Endothelial cell of umbilical vein (primary cell): ENCODE measurements around the gene SREBF1. TPM values are rescaled to one million over a fixed set of nuclear protein-coding genes. Genes with fewer than 3 reads are reported as not detected.

Source experiments
- BruUV-seq: library from RNA; stranded (reverse); fragments of 400-500 nt; replicated peaks from 2 replicates; lab custom pipeline; 2021; lab: Mats Ljungman, UMichigan
- CTCF ChIA-PET: fragments of 300-600, 350-600 bp; sonication (Branson Sonifier 250); formaldehyde crosslinking; loops from one replicate; lab custom pipeline; 2021; ENCODE audit warnings: antibody characterized with exemption, inconsistent platforms; lab: Charles Lee
- POLR2A ChIA-PET: fragments of 300-600, 350-600 bp; sonication (Branson Sonifier 250); formaldehyde crosslinking; loops from one replicate; lab custom pipeline; 2021; ENCODE audit warnings: antibody characterized with exemption, inconsistent platforms; lab: Charles Lee
- DNase-seq: peaks from one replicate; pipeline ENCODE4 v3.0.0-alpha.2; 2011; ENCODE audit warnings: low read depth, low spot score
- FAIRE-seq: peaks from 2 replicates; lab custom pipeline; 2011; peaks lifted over from hg19 to GRCh38; lab: Jason Lieb, UNC
- H2AFZ ChIP-seq: 2 replicates; pipeline ENCODE4 v1.6.0; 2012; ENCODE audit warnings: low read depth, low read length, control low read depth, inconsistent platforms
- H3K27ac ChIP-seq: 2 replicates; pipeline ENCODE4 v1.5.1; 2011; ENCODE audit warnings: low read depth, mild to moderate bottlenecking, control low read depth, low read length, moderate library complexity; ENCODE audit not compliant: insufficient read depth
- H3K27me3 ChIP-seq, 2 experiments: 2 replicates each; pipeline versions ENCODE4 v1.6.0 to v1.6.1; 2011; ENCODE audit warnings: low read length in 2 of 2, mixed read lengths in 1 of 2; ENCODE audit not compliant: control insufficient read depth in 2 of 2, insufficient read depth in 2 of 2
- H3K36me3 ChIP-seq, 2 experiments: 2 replicates in 1 of 2; 3 replicates in 1 of 2; pipeline ENCODE4 v1.5.1; 2011; ENCODE audit warnings: low read length in 2 of 2, mild to moderate bottlenecking in 1 of 2, moderate library complexity in 1 of 2; ENCODE audit not compliant: control insufficient read depth in 2 of 2, insufficient read depth in 2 of 2; ENCODE audit errors: extremely low read depth in 1 of 2
- H3K4me1 ChIP-seq: 3 replicates; pipeline ENCODE4 v1.5.1; 2011; ENCODE audit warnings: mild to moderate bottlenecking, low read length; ENCODE audit not compliant: control insufficient read depth, insufficient read depth; ENCODE audit errors: extremely low read depth
- H3K4me2 ChIP-seq: 2 replicates; pipeline ENCODE4 v1.6.1; 2011; ENCODE audit warnings: low read length, control low read depth, mixed read lengths; ENCODE audit not compliant: insufficient read depth
- H3K4me3 ChIP-seq, 3 experiments: fragments of 200-600 bp in 1 of 3; sonication (generic), shearing (Covaris generic) in 1 of 3; replicated peaks in 1 of 3; 2 replicates each; pipeline ENCODE4 v1.5.1; 2011 to 2016; ENCODE audit warnings: control low read depth in 3 of 3, low read length in 3 of 3, mild to moderate bottlenecking in 2 of 3, inconsistent platforms in 1 of 3, low read depth in 1 of 3, moderate library complexity in 1 of 3; ENCODE audit not compliant: insufficient read depth in 1 of 3
- H3K79me2 ChIP-seq: 2 replicates; pipeline ENCODE4 v1.6.0; 2012; ENCODE audit warnings: low read length, inconsistent platforms; ENCODE audit not compliant: control insufficient read depth, insufficient read depth
- H3K9ac ChIP-seq: replicated peaks from 2 replicates; pipeline ENCODE3; 2011; ENCODE audit warnings: low read length, control low read depth; ENCODE audit not compliant: insufficient read depth; ENCODE audit errors: extremely low read depth
- H3K9me1 ChIP-seq: replicated peaks from 3 replicates; pipeline ENCODE4 v1.6.0; 2011; ENCODE audit warnings: mild to moderate bottlenecking, low read length; ENCODE audit not compliant: control insufficient read depth, insufficient read depth; ENCODE audit errors: extremely low read depth
- H3K9me3 ChIP-seq: replicated peaks from 2 replicates; pipeline ENCODE4 v1.5.1; 2012; ENCODE audit warnings: low read length, inconsistent platforms; ENCODE audit not compliant: control insufficient read depth, insufficient read depth
- H4K20me1 ChIP-seq: replicated peaks from 2 replicates; pipeline ENCODE3; 2011; ENCODE audit warnings: mild to moderate bottlenecking, low read length; ENCODE audit not compliant: control insufficient read depth, insufficient read depth; ENCODE audit errors: extremely low read depth
- CTCF ChIP-seq, 2 donors: IDR thresholded peaks; 1 replicate in 1 of 2; 2 replicates in 1 of 2; pipeline ENCODE4 v1.5.1; 2011; ENCODE audit warnings: low read length in 2 of 2, mild to moderate bottlenecking in 2 of 2, moderate library complexity in 2 of 2, control low read depth in 1 of 2, inconsistent platforms in 1 of 2, low read depth in 1 of 2; ENCODE audit not compliant: insufficient read depth in 1 of 2; ENCODE audit errors: extremely low read depth in 1 of 2
- EZH2 ChIP-seq: IDR thresholded peaks from 2 replicates; pipeline ENCODE4 v1.6.1; 2012; ENCODE audit warnings: borderline replicate concordance, low read depth, mild to moderate bottlenecking, moderate library complexity, low read length, inconsistent platforms; ENCODE audit not compliant: severe bottlenecking
- FOS ChIP-seq: IDR thresholded peaks from 2 replicates; pipeline ENCODE4 v1.6.1; 2011; ENCODE audit warnings: mild to moderate bottlenecking, low read length, moderate library complexity, borderline replicate concordance; ENCODE audit not compliant: insufficient read depth
- GATA2 ChIP-seq: IDR thresholded peaks from 2 replicates; pipeline ENCODE4 v1.7.0; 2011; ENCODE audit warnings: low read depth, mild to moderate bottlenecking, moderate library complexity, mixed read lengths, low read length; ENCODE audit not compliant: insufficient read length, insufficient read depth
- JUN ChIP-seq: IDR thresholded peaks from 2 replicates; pipeline ENCODE4 v1.6.1; 2011; ENCODE audit warnings: borderline replicate concordance, low read depth; ENCODE audit not compliant: insufficient read length, insufficient read depth
- MAX ChIP-seq: IDR thresholded peaks from 2 replicates; pipeline ENCODE4 v1.6.1; 2011; ENCODE audit not compliant: insufficient read depth, insufficient read length
- MYC ChIP-seq: IDR thresholded peaks from one replicate; pipeline ENCODE4 v1.6.1; 2011; ENCODE audit warnings: mild to moderate bottlenecking, low read depth, low read length
- POLR2A ChIP-seq: IDR thresholded peaks from 2 replicates; pipeline ENCODE4 v1.6.1; 2012; ENCODE audit warnings: low read depth, mild to moderate bottlenecking, control low read depth, low read length
- POLR2AphosphoS5 ChIP-seq: IDR thresholded peaks from 2 replicates; pipeline ENCODE4 v1.6.1; 2012; ENCODE audit warnings: low read depth, mild to moderate bottlenecking, control low read depth, low read length, moderate library complexity; ENCODE audit not compliant: insufficient read depth
- dilution Hi-C: fragments of 300-500 bp; cut with MboI; formaldehyde crosslinking; loops from one replicate; pipeline ENCODE4 v1.15.0; 2019; ENCODE audit warnings: low sequenced_read_pairs; ENCODE audit not compliant: extremely low pct_ligation_motif_present
- intact Hi-C: fragments of 100-400 bp; cut with micrococcal nuclease; formaldehyde crosslinking; loops from one replicate; pipeline ENCODE4 v1.10.0; 2022
- polyA plus RNA-seq, 4 experiments: library from polyadenylated mRNA; depleted of rRNA in 3 of 4; stranded (reverse) in 3 of 4; unstranded in 1 of 4; fragments of >200 nt; gene quantifications; 2 replicates each; pipeline versions ENCODE4 v1.2.1 to v1.2.3, GENCODE V29; 2011 to 2012; ENCODE audit warnings: missing spikeins in 1 of 4
- total RNA-seq: library from RNA; stranded (reverse); gene quantifications from 2 replicates; pipeline ENCODE4 v1.2.3, GENCODE V29; 2021

Gene SREBF1
- total and polyA plus RNA-seq, 2 donors (not counting 3 experiments of a cell fraction or from before 2014, with no cell fraction given) = 50.4 to 109 TPM

- intact Hi-C loops (no loop called here), dilution Hi-C loops (no loop called here)
- POLR2A ChIA-PET = no interaction called here
- Histone ChIP-seq H3K9me3 (no peaks in the 10 kb centered on the region), H3K4me2 (no peak overlapping the region), H3K36me3 (peaks cover 4 to 34% of the 10 kb centered on the region in 2 experiments), H3K4me1 (no peaks in the 10 kb centered on the region), H3K27ac (no peak overlapping the region), H3K9me1 (no peaks in the 10 kb centered on the region), H3K27me3 (no peaks in the 10 kb centered on the region), H4K20me1 (no peaks in the 10 kb centered on the region), H3K9ac (no peak overlapping the region), H2AFZ (no peak overlapping the region), H3K4me3 (no peak overlapping the region), H3K79me2 (no peaks in the 10 kb centered on the region)
- CTCF ChIA-PET = interaction anchor here (0.8 to 1.4 kb wide), 2 partner anchors 11 to 17 kb away, joined by 3 to 4 read pairs; no protein-coding TSS in a partner anchor
- no TSS peak for BruUV-seq
- TF ChIP-seq POLR2AphosphoS5 (no peak), CTCF (IDR thresholded peaks at IDR 0.05; ENCODE audit: extremely low read depth in 1 of 2, insufficient read depth in 1 of 2, low read depth in 1 of 2, low read length in 2 of 2) (no peak), MYC (no peak), JUN (no peak), MAX (no peak), POLR2A (no peak), GATA2 (no peak), FOS (no peak), EZH2 (no peak)
- DNase-seq (no peak), FAIRE-seq (no peak)
Measured at GRCh38 chr17:17792037-17792550, 44.7 kb downstream of the SREBF1 start.
